Right lobe of liver (tissue), 6 donors: ENCODE measurements around the gene USH1G. TPM values are rescaled to one million over a fixed set of nuclear protein-coding genes. Genes with fewer than 3 reads are reported as not detected.

Experiments used
- ATAC-seq, 4 donors: fragments of 200-7000 bp; cut with Tn5 transposase; one replicate each; pipeline ENCODE4 v1.9.1; 2020; ENCODE audit warnings: mild to moderate bottlenecking in 4 of 4, moderate library complexity in 4 of 4
- DNase-seq, 3 donors: peaks; one replicate each; pipeline ENCODE4 v3.0.0-alpha.2; 2020
- H3K27ac ChIP-seq, 3 donors: fragments of 200-600 bp; one replicate each; pipeline ENCODE4 v1.8.0; 2022
- H3K27me3 ChIP-seq, 2 donors: fragments of 200-600 bp; one replicate each; pipeline ENCODE4 v1.8.0; 2022
- H3K36me3 ChIP-seq, 4 donors: fragments of 200-600 bp; sonication (generic) in 1 of 4; one replicate each; pipeline versions ENCODE4 v1.5.1 to v1.8.0; 2017 to 2022; ENCODE audit warnings: control low read depth in 1 of 4
- H3K4me1 ChIP-seq, 4 donors: fragments of 200-600 bp; sonication (generic) in 1 of 4; one replicate each; pipeline versions ENCODE4 v1.5.1 to v1.8.0; 2017 to 2022; ENCODE audit warnings: control low read depth in 1 of 4
- H3K4me3 ChIP-seq, 3 donors: fragments of 200-600 bp; one replicate each; pipeline ENCODE4 v1.8.0; 2022
- H3K9me3 ChIP-seq, 4 donors: fragments of 200-600 bp; sonication (generic) in 1 of 4; one replicate each; pipeline versions ENCODE4 v1.5.1 to v1.8.0; 2017 to 2022; ENCODE audit warnings: control low read depth in 1 of 4
- CTCF ChIP-seq, 4 donors: fragments of 200-600 bp in 3 of 4; fragments of 450-650 bp in 1 of 4; IDR thresholded peaks; one replicate each; pipeline versions ENCODE4 v1.5.1 to v1.8.0; 2016 to 2022; ENCODE audit warnings: antibody characterized with exemption in 4 of 4, mild to moderate bottlenecking in 2 of 4
- POLR2A ChIP-seq: fragments of 450-650 bp; IDR thresholded peaks from one replicate; pipeline ENCODE4 v1.6.1; 2017; ENCODE audit warnings: antibody characterized with exemption, mild to moderate bottlenecking
- WGBS: methylation state at CpG from one replicate; pipeline ENCODE4 v1.1.6; 2018; ENCODE audit warnings: low coverage, low lambda C conversion rate; ENCODE audit not compliant: insufficient coverage; ENCODE audit errors: missing lambda C conversion rate; 5-methylcytosine and 5-hydroxymethylcytosine counted together
- intact Hi-C, 2 donors: fragments of 100-400 bp; cut with DNase I; formaldehyde crosslinking; loops; one replicate each; pipeline versions ENCODE4 v1.11.2 to v1.14.1; 2022
- total RNA-seq, 6 experiments: library from RNA; depleted of rRNA in 2 of 6; stranded (reverse); fragments of >200 nt in 2 of 6; fragmentation: NEBNext Ultra II Directional in 3 of 6; extraction: Animal tissue kit (Norgen Biotek cat#: 25700) in 3 of 6; gene quantifications; one replicate each; pipeline versions ENCODE4 v1.1.0 to v1.2.4, GENCODE V29; 2016 to 2023
- donor health status: DM: no; HTN: yes; CAD: no.
- donor health status: DM: no; HTN: no; CAD: no.
- donor health status: DM: no; HTN: no; CAD: no.
- donor health status: DM: no; HTN: yes; CAD: no.
- donor health status: DM: no; HTN: yes; CAD: no.

Gene USH1G
- total RNA-seq, 6 experiments from 2014 or later = not detected

- Histone ChIP-seq H3K27me3 (no peaks in the 10 kb centered on the region), H3K27ac (no peak overlapping the region)
- WGBS = 53% methylated on average over 5 of the region's 8 CpGs
Measured at GRCh38 chr17:74938194-74938950, 15.3 kb upstream of the USH1G start.

GRCh38 chr17:74937064-74938051 lies 14.3 kb upstream of the USH1G start:
- H3K9me3 ChIP-seq = no peaks in the 10 kb centered on the region
- 25% methylated on average over 6 of the region's 11 CpGs for WGBS
- DNase-seq (peak in 1 of 3 donors; percentile 16), ATAC-seq (no peak)
- intact Hi-C loops = no loop called here
- H3K36me3 ChIP-seq = no peaks in the 10 kb centered on the region
- peaks cover 0 to 7% (median 0%) of the 10 kb centered on the region in 4 donors for H3K4me1 ChIP-seq
- H3K27me3 ChIP-seq = no peaks in the 10 kb centered on the region
- H3K27ac ChIP-seq = no peak overlapping the region
- no peak overlapping the region for H3K4me3 ChIP-seq
- TF ChIP-seq POLR2A = no peak
- TF ChIP-seq CTCF (IDR thresholded peaks at IDR 0.05) = no peak

More at GRCh38 chr17:74938194-74938950, 15.3 kb upstream of the USH1G start:
- TF ChIP-seq POLR2A (no peak), CTCF (IDR thresholded peaks at IDR 0.05) (no peak)
- Histone ChIP-seq H3K36me3 (no peaks in the 10 kb centered on the region), H3K9me3 (no peaks in the 10 kb centered on the region), H3K4me1 (peaks cover 0 to 7% (median 0%) of the 10 kb centered on the region in 4 donors), H3K4me3 (no peak overlapping the region)
- intact Hi-C loops = no loop called here
- ATAC-seq = no peak
- DNase-seq = no peak

GRCh38 chr17:74936470-74936799 lies 13.4 kb upstream of the USH1G start:
- Histone ChIP-seq H3K4me1 (peaks cover 0 to 7% (median 0%) of the 10 kb centered on the region in 4 donors), H3K4me3 (no peak overlapping the region), H3K27me3 (no peaks in the 10 kb centered on the region), H3K27ac (no peak overlapping the region), H3K36me3 (no peaks in the 10 kb centered on the region), H3K9me3 (no peaks in the 10 kb centered on the region)
- WGBS = no CpG with 5 or more reads among the region's 12 CpGs
- intact Hi-C loops = no loop called here
- TF ChIP-seq CTCF (IDR thresholded peaks at IDR 0.05) = no peak
- no peak for TF ChIP-seq POLR2A
- ATAC-seq = no peak
- peak in 1 of 3 donors; percentile 46 for DNase-seq

- intact Hi-C loops = no loop called here
- DNase-seq (peak in 1 of 3 donors; percentile 46), ATAC-seq (peak in 2 of 4 donors; percentile 9 to 25)
- 11% methylated on average over 38 of the region's 78 CpGs for WGBS
- TF ChIP-seq CTCF (IDR thresholded peaks at IDR 0.05) (no peak), POLR2A (no peak)
- peaks cover 0 to 7% (median 0%) of the 10 kb centered on the region in 4 donors for H3K4me1 ChIP-seq
- no peak within 1 kb of the TSS for H3K27ac ChIP-seq
- H3K9me3 ChIP-seq = no peaks in the 10 kb centered on the region
- H3K36me3 ChIP-seq = no peaks in the 10 kb centered on the region
- no peaks in the 10 kb centered on the region for H3K27me3 ChIP-seq
- no peak within 1 kb of the TSS for H3K4me3 ChIP-seq
Measured at GRCh38 chr17:74935585-74936469, 12.8 kb upstream of the USH1G start, which contains the start of gene OTOP3. Gene OTOP3 (plus strand): TSS chr17:74935898. CDS start chr17:74935922, 24 bp downstream.
